Prostate gland (tissue), 2 donors: ENCODE results near the gene NUCKS1. TPM values are rescaled to one million over a fixed set of nuclear protein-coding genes. Genes with fewer than 3 reads are reported as not detected.

ENCODE experiments used
- DNase-seq: peaks from one replicate; pipeline ENCODE4 v3.0.0-alpha.2; 2019; ENCODE audit warnings: low spot score
- H3K27ac ChIP-seq, 2 donors: fragments of 200-600 bp; sonication (generic); 2 replicates each; pipeline ENCODE4 v1.5.1; 2017 to 2019
- H3K27me3 ChIP-seq: fragments of 200-600 bp; sonication (generic); replicated peaks from 2 replicates; pipeline ENCODE4 v1.5.1; 2019; ENCODE audit not compliant: insufficient read depth
- H3K36me3 ChIP-seq, 2 donors: fragments of 200-600 bp; sonication (generic); 1 replicate in 1 of 2; 2 replicates in 1 of 2; pipeline versions ENCODE4 v1.5.1 to v1.8.1; 2017 to 2019
- H3K4me1 ChIP-seq: fragments of 200-600 bp; sonication (generic); replicated peaks from 2 replicates; pipeline ENCODE4 v1.5.1; 2019
- H3K4me3 ChIP-seq, 2 donors: fragments of 200-600 bp; sonication (generic); 2 replicates each; pipeline ENCODE4 v1.5.1; 2017 to 2019
- H3K9me3 ChIP-seq: fragments of 200-600 bp; sonication (generic); 2 replicates; pipeline ENCODE4 v1.5.1; 2017
- POLR2A ChIP-seq: fragments of 450-650 bp; IDR thresholded peaks from one replicate; pipeline ENCODE4 v1.6.1; 2016; ENCODE audit warnings: antibody characterized with exemption, mild to moderate bottlenecking
- POLR2AphosphoS5 ChIP-seq: sonication (generic); formaldehyde crosslinking; IDR thresholded peaks from one replicate; pipeline ENCODE4 v1.6.1; 2017; ENCODE audit warnings: antibody characterized with exemption
- whole genome bisulfite sequencing: methylation state at CpG from one replicate; pipeline ENCODE4 v1.1.5; 2018; 5-methylcytosine and 5-hydroxymethylcytosine counted together
- intact Hi-C: fragments of 100-400 bp; cut with DNase I; formaldehyde crosslinking; loops from one replicate; pipeline ENCODE4 v1.14.2; 2022
- total RNA-seq, 2 donors: library from RNA; depleted of rRNA; stranded (reverse); fragments of >200 nt; gene quantifications; one replicate each; pipeline ENCODE4 v1.1.0, GENCODE V29; 2016
- TF ChIP-seq, protein P1 (sequence below), 4 experiments: fragments of 200-600 bp in 2 of 4; fragments of 450-650 bp in 2 of 4; sonication (generic) in 2 of 4; IDR thresholded peaks; 1 replicate in 3 of 4; 2 replicates in 1 of 4; pipeline ENCODE4 v1.5.1; 2016 to 2019; ENCODE audit warnings: antibody characterized with exemption in 4 of 4, mild to moderate bottlenecking in 2 of 4, moderate library complexity in 2 of 4

Gene NUCKS1
- total RNA-seq, 2 donors from 2014 or later = 102 to 111 TPM

DNA sequence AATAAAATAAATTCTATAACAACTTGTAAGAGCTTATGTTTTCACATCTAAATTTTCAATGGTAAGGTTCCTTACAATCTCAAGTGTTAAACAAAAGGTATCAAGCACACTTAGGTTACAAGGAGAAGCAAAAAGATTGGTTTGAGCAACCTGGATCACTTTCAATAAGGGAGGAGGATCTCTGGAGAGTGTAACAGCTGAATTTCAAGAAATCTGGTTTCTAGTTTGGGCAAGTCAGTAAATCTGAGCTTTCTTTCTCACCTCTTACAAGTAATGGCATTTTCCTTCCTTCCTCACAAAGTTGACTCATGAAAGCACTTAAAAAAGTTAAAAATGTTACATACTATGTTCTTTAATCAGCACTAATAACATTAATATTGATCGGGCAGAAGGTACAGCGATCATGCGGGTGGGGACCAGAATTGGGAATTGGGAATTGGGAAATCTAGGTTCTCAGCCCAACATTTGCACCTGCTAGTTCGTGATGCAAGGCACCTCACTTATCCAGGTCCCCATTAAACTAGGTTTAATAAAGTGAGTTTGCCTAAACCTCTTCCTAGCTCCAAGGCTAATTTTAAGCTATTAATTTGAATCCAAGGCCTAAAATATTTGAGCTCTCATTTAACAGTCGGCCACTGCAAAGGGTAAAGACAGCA lies 3.1 kb downstream of the NUCKS1 start:
- H3K9me3 ChIP-seq = no peaks in the 10 kb centered on the region
- peak overlapping the region in 1 of 2 donors; percentile 13 for H3K27ac ChIP-seq
- H3K27me3 ChIP-seq = no peaks in the 10 kb centered on the region
- TF ChIP-seq POLR2AphosphoS5 (no peak), POLR2A (no peak)
- TF ChIP-seq, protein P1, sequence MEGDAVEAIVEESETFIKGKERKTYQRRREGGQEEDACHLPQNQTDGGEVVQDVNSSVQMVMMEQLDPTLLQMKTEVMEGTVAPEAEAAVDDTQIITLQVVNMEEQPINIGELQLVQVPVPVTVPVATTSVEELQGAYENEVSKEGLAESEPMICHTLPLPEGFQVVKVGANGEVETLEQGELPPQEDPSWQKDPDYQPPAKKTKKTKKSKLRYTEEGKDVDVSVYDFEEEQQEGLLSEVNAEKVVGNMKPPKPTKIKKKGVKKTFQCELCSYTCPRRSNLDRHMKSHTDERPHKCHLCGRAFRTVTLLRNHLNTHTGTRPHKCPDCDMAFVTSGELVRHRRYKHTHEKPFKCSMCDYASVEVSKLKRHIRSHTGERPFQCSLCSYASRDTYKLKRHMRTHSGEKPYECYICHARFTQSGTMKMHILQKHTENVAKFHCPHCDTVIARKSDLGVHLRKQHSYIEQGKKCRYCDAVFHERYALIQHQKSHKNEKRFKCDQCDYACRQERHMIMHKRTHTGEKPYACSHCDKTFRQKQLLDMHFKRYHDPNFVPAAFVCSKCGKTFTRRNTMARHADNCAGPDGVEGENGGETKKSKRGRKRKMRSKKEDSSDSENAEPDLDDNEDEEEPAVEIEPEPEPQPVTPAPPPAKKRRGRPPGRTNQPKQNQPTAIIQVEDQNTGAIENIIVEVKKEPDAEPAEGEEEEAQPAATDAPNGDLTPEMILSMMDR (IDR thresholded peaks at IDR 0.05) = no peak
- intact Hi-C loops = no loop called here
- DNase-seq = no peak
- WGBS = 47% methylated on average over 5 of the region's 5 CpGs
- no peaks in the 10 kb centered on the region for H3K36me3 ChIP-seq
- peak overlapping the region in 1 of 2 donors; percentile 99 for H3K4me3 ChIP-seq
- no peaks in the 10 kb centered on the region for H3K4me1 ChIP-seq

DNA sequence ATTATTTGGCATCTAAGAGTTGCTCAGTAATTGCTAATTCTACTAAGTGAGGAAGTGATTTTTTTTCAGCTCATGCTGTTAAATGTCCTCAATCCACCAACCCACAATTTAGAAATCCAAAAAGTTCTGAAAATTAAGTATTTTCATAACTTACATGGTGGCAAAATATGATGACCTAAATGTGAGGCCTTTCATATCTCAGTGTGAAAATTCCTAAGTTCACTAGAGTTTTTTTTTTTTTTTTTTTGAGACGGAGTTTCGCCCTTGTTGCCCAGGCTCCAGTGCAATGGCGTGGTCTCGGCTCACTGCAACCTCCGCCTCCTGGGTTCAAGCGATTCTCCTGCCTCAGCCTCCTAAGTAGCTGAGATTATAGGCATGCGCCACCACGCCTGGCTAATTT lies 5.6 kb downstream of the NUCKS1 start:
- Histone ChIP-seq H3K36me3 (no peaks in the 10 kb centered on the region), H3K9me3 (no peaks in the 10 kb centered on the region), H3K27ac (no peak overlapping the region), H3K27me3 (no peaks in the 10 kb centered on the region), H3K4me3 (no peak overlapping the region), H3K4me1 (no peaks in the 10 kb centered on the region)
- no peak for DNase-seq
- intact Hi-C loops = no loop called here
- TF ChIP-seq, protein P1 (IDR thresholded peaks at IDR 0.05) = no peak
- TF ChIP-seq POLR2A (no peak), POLR2AphosphoS5 (no peak)
- WGBS = 94% methylated on average over 8 of the region's 8 CpGs

DNA sequence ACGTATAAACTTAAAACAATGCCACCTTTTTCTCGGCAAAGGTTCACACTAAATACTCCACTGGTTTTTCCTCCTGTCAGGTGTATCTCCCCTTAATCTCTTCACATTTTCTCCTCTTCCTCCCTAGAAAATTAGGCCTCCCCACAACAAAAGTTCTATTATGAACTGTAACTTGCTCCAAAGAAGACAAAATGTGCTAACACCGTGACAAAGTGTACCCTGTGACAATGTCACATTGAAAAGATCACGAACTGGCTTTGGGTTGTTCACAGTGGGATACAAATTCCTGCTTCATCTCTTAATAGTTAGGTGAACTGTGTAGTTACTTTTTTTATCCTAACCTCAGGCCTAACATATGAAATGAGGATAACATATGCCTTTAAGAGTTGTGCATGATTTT lies 6.0 kb downstream of the NUCKS1 start:
- no peak for DNase-seq
- no peak overlapping the region for H3K27ac ChIP-seq
- 36% methylated on average over 4 of the region's 4 CpGs for WGBS

DNA sequence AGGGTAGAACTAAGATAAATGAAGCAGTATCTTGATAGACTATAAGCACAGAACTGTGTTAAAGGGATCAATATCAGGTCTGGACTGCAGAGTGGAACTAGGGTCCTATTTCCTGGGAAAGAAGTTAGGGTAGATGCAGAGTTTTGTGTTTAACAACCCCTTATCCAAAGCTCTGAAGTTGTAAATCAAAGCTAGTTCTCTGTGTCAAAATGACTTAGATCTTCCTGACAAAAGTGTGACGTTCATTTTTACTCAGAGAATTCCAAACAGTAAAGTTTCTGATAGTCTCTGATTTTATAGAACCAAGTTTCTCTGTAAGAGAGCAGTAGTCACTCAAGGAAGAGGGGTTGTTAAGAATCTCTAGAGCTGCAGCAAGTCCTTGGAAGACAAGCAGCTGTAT lies 8.3 kb downstream of the NUCKS1 start:
- DNase-seq = no peak
- H3K9me3 ChIP-seq = no peaks in the 10 kb centered on the region
- intact Hi-C loops = no loop called here
- TF ChIP-seq POLR2AphosphoS5 = no peak
- H3K4me3 ChIP-seq = no peak overlapping the region
- WGBS = 28% methylated on average over 1 of the region's 1 CpG
- no peaks in the 10 kb centered on the region for H3K4me1 ChIP-seq
- H3K27me3 ChIP-seq = no peaks in the 10 kb centered on the region
- H3K27ac ChIP-seq = no peak overlapping the region
- H3K36me3 ChIP-seq = no peaks in the 10 kb centered on the region

More for the DNA sequence above, 6.0 kb downstream of the NUCKS1 start:
- Histone ChIP-seq H3K4me1 (no peaks in the 10 kb centered on the region), H3K27me3 (no peaks in the 10 kb centered on the region), H3K9me3 (no peaks in the 10 kb centered on the region), H3K36me3 (no peaks in the 10 kb centered on the region), H3K4me3 (no peak overlapping the region)
- intact Hi-C loops = no loop called here
- TF ChIP-seq POLR2A (no peak), POLR2AphosphoS5 (no peak)
- TF ChIP-seq, protein P1 (IDR thresholded peaks at IDR 0.05) = no peak

DNA sequence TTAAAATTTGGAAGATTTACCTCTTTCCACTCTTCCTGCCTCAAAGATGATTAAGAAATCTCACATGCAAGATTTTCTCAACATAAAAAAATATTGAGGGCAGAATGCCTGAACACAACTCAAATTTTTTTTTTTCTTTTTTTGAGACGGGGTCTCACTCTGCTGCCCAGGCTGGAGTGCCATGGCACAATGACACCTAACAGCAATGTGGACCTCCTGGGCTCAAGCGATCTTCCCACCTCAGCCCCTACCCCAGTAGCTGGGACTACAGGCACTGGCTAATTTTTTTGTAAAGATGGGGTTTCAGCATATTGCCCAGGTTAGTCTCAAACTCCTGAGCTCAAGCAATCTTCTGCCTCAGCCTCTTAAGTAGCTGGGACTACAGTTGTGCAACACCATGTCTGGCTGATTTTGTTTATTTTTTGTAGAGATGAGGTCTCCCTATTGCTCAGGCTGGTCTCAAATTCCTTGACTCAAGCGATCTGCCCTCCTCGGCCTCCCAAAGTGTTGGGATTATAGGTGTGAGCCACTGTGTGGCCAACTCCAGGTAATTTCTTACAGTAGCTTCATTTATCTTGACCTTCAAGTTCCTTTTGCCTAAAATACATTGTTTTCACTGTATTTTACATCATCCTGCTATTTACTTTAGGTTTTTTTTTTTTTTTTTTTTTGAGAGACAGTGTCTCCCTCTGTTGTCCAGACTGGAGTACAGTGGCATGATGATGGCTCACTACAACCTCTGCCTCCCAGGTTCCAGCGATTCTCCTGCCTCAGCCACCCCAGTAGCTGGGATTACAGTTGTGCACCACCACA lies 10.4 kb downstream of the NUCKS1 start:
- Histone ChIP-seq H3K4me3 (no peak overlapping the region), H3K9me3 (no peaks in the 10 kb centered on the region), H3K4me1 (no peaks in the 10 kb centered on the region), H3K27me3 (no peaks in the 10 kb centered on the region), H3K27ac (no peak overlapping the region), H3K36me3 (no peaks in the 10 kb centered on the region)
- TF ChIP-seq, protein P1 (IDR thresholded peaks at IDR 0.05) = no peak
- TF ChIP-seq POLR2AphosphoS5 (no peak), POLR2A (no peak)
- intact Hi-C loops = no loop called here
- 69% methylated on average over 5 of the region's 5 CpGs for WGBS
- no peak for DNase-seq
